ENCODE measurements around the gene C3orf62. TPM values are rescaled to one million over a fixed set of nuclear protein-coding genes. Genes with fewer than 3 reads are reported as not detected.

C3orf62 gene
- total RNA-seq, 1 donor from 2014 or later: 3.4 TPM

DNA sequence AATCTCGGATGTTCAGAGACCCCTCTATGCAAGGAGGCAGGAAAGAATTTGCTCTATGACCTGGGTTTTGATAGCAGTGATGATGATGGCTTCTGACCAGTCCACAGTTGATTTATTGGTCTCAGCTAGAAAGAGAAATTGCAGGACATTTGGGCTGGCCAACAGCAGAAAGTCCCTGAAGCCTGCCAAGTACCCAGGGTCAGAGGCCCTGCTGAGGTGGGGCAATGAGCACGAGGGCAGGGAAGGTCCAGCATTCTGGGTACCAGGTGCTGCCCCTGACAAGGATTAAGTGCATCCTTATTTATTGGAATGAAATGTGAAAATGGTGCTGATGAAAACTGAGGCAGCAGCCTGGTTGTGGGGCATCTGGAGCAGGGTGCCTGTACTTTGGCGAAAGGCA, 19.8 kb downstream of the C3orf62 start:
- Histone ChIP-seq H3K9me3 (ENCODE audit: low read depth) (no peaks in the 10 kb centered on the region), H3K27me3 (no peaks in the 10 kb centered on the region), H3K4me3 (no peak overlapping the region), H4K20me1 (ENCODE audit: low read depth) (no peaks in the 10 kb centered on the region), H3F3A (ENCODE audit: low read depth) (no peaks in the 10 kb centered on the region), H3K79me2 (ENCODE audit: low read depth) (no peaks in the 10 kb centered on the region), H3K36me3 (no peaks in the 10 kb centered on the region), H3K4me1 (no peaks in the 10 kb centered on the region), H3K4me2 (no peak overlapping the region), H3K27ac (no peak overlapping the region), H2AFZ (replicated peaks) (no peak overlapping the region), H3K9ac (no peak overlapping the region)
- TF ChIP-seq EZH2phosphoT487 (IDR thresholded peaks at IDR 0.05) (no peak), EZH2 (IDR thresholded peaks at IDR 0.05) (no peak)
- TF ChIP-seq, protein P1, sequence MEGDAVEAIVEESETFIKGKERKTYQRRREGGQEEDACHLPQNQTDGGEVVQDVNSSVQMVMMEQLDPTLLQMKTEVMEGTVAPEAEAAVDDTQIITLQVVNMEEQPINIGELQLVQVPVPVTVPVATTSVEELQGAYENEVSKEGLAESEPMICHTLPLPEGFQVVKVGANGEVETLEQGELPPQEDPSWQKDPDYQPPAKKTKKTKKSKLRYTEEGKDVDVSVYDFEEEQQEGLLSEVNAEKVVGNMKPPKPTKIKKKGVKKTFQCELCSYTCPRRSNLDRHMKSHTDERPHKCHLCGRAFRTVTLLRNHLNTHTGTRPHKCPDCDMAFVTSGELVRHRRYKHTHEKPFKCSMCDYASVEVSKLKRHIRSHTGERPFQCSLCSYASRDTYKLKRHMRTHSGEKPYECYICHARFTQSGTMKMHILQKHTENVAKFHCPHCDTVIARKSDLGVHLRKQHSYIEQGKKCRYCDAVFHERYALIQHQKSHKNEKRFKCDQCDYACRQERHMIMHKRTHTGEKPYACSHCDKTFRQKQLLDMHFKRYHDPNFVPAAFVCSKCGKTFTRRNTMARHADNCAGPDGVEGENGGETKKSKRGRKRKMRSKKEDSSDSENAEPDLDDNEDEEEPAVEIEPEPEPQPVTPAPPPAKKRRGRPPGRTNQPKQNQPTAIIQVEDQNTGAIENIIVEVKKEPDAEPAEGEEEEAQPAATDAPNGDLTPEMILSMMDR (IDR thresholded peaks at IDR 0.05): no peak
- Mint-ChIP-seq H3K27me3 (ENCODE audit: insufficient read depth, low read depth) (peaks cover 4% of the 10 kb centered on the region), H3K27ac (peak overlapping the region; percentile 74), H3K9me3 (no peaks in the 10 kb centered on the region), H3K36me3 (no peaks in the 10 kb centered on the region), H3K4me3 (no peak overlapping the region), H3K4me1 (peaks cover 52% of the 10 kb centered on the region)
- no peak for DNase-seq (ENCODE audit: low spot score)

- H2AFZ ChIP-seq (replicated peaks): peak overlapping the region; percentile 26
- H3K79me2 ChIP-seq (ENCODE audit: low read depth): no peaks in the 10 kb centered on the region
- no peak overlapping the region for H3K4me3 Mint-ChIP-seq
- H3K9me3 Mint-ChIP-seq: no peaks in the 10 kb centered on the region
- no peak overlapping the region for H3K27ac ChIP-seq
- H3K4me3 ChIP-seq: no peak overlapping the region
- peaks cover 46% of the 10 kb centered on the region for H3K4me1 Mint-ChIP-seq
- no peak overlapping the region for H3K9ac ChIP-seq
- H3K27ac Mint-ChIP-seq: peak overlapping the region; percentile 81
- no peaks in the 10 kb centered on the region for H3K9me3 ChIP-seq (ENCODE audit: low read depth)
- no peaks in the 10 kb centered on the region for H3F3A ChIP-seq (ENCODE audit: low read depth)
- H3K36me3 Mint-ChIP-seq: no peaks in the 10 kb centered on the region
- no peak overlapping the region for H3K4me2 ChIP-seq
- H3K27me3 Mint-ChIP-seq (ENCODE audit: insufficient read depth, low read depth): peaks cover 4% of the 10 kb centered on the region
- TF ChIP-seq, protein P1 (IDR thresholded peaks at IDR 0.05): no peak
- no peak for TF ChIP-seq EZH2 (IDR thresholded peaks at IDR 0.05)
- no peak for TF ChIP-seq EZH2phosphoT487 (IDR thresholded peaks at IDR 0.05)
- no peaks in the 10 kb centered on the region for H4K20me1 ChIP-seq (ENCODE audit: low read depth)
- H3K27me3 ChIP-seq: no peaks in the 10 kb centered on the region
- H3K4me1 ChIP-seq: no peaks in the 10 kb centered on the region
- no peaks in the 10 kb centered on the region for H3K36me3 ChIP-seq
- DNase-seq (ENCODE audit: low spot score): no peak
Measured at GRCh38 chr3:49255718-49256511, 21.1 kb downstream of the C3orf62 start.

GRCh38 chr3:49255112-49255511, 21.9 kb downstream of the C3orf62 start:
- Histone ChIP-seq H3K9me3 (ENCODE audit: low read depth) (no peaks in the 10 kb centered on the region), H3K79me2 (ENCODE audit: low read depth) (no peaks in the 10 kb centered on the region), H3K27ac (no peak overlapping the region), H3K4me1 (no peaks in the 10 kb centered on the region), H3K36me3 (no peaks in the 10 kb centered on the region), H3K4me3 (no peak overlapping the region), H3K9ac (no peak overlapping the region), H2AFZ (replicated peaks) (no peak overlapping the region), H3K27me3 (no peaks in the 10 kb centered on the region), H3F3A (ENCODE audit: low read depth) (no peaks in the 10 kb centered on the region), H3K4me2 (no peak overlapping the region), H4K20me1 (ENCODE audit: low read depth) (no peaks in the 10 kb centered on the region)
- Mint-ChIP-seq H3K36me3 (no peaks in the 10 kb centered on the region), H3K27ac (peak overlapping the region; percentile 69), H3K4me3 (peak overlapping the region; percentile 36), H3K27me3 (ENCODE audit: insufficient read depth, low read depth) (peaks cover 4% of the 10 kb centered on the region), H3K9me3 (no peaks in the 10 kb centered on the region), H3K4me1 (peaks cover 45% of the 10 kb centered on the region)
- DNase-seq (ENCODE audit: low spot score): peak; percentile 20
- TF ChIP-seq EZH2 (IDR thresholded peaks at IDR 0.05) (no peak), EZH2phosphoT487 (IDR thresholded peaks at IDR 0.05) (no peak)
- TF ChIP-seq, protein P1 (IDR thresholded peaks at IDR 0.05): no peak
